GM18861 (cell line): Measurements from ENCODE around the gene ZNF521.

ENCODE experiments used
- ATAC-seq: cut with Tn5 transposase; IDR thresholded peaks from one replicate; pipeline ENCODE4 v1.9.1; 2021; ENCODE audit not compliant: unreplicated experiment

ZNF521 gene

GRCh38 chr18:25351777-25352628 is at the start of gene ZNF521:
TSS of gene ZNF521 (minus strand) at chr18:25352166. CDS start at chr18:25350946, 1,220 bp downstream.
- peak; percentile 54 for ATAC-seq

GRCh38 chr18:25399554-25399953 is 47.6 kb upstream of the ZNF521 start:
- ATAC-seq, result no peak

- no peak for ATAC-seq
Observed at GRCh38 chr18:25392192-25392591, 40.2 kb upstream of the ZNF521 start.

- ATAC-seq, result no peak
Observed at GRCh38 chr18:25373432-25374179, 21.6 kb upstream of the ZNF521 start.

- ATAC-seq, result no peak
Observed at GRCh38 chr18:25370391-25370790, 18.4 kb upstream of the ZNF521 start.

- no peak for ATAC-seq
Observed at GRCh38 chr18:25365242-25365641, 13.3 kb upstream of the ZNF521 start.

- ATAC-seq, result no peak
Observed at GRCh38 chr18:25364732-25365131, 12.8 kb upstream of the ZNF521 start.

- no peak for ATAC-seq
Observed at GRCh38 chr18:25360301-25360899, 8.4 kb upstream of the ZNF521 start.

GRCh38 chr18:25353080-25353479 is 1.1 kb upstream of the ZNF521 start:
- no peak for ATAC-seq

GRCh38 chr18:25352629-25353005 is 651 bp upstream of the ZNF521 start:
- no peak for ATAC-seq

GRCh38 chr18:25351280-25351775 is 638 bp downstream of the ZNF521 start:
- ATAC-seq, result no peak

GRCh38 chr18:25350489-25351251 is 1.3 kb downstream of the ZNF521 start:
- no peak for ATAC-seq

GRCh38 chr18:25349926-25350487 is 2.0 kb downstream of the ZNF521 start:
- ATAC-seq, result no peak

GRCh38 chr18:25349131-25349925 is 2.6 kb downstream of the ZNF521 start:
- ATAC-seq, result no peak

GRCh38 chr18:25348386-25349130 is 3.4 kb downstream of the ZNF521 start:
- no peak for ATAC-seq

- ATAC-seq, result no peak
Observed at GRCh38 chr18:25346561-25346960, 5.4 kb downstream of the ZNF521 start.

- no peak for ATAC-seq
Observed at GRCh38 chr18:25345081-25345866, 6.7 kb downstream of the ZNF521 start.

GRCh38 chr18:25341831-25342230 is 10.1 kb downstream of the ZNF521 start:
- ATAC-seq, result no peak
